Kidney glomerular epithelial cell (primary cell): Measurements from ENCODE around the gene SETBP1.
"Not testable (repeated sequence)": the region's sequence is repeated elsewhere in the genome, so short reads cannot be mapped to it uniquely, and the experiment has no call there.

ENCODE experiments used
- DNase-seq: peaks from one replicate; lab custom pipeline; 2025; lab: John Stamatoyannopoulos, UW

SETBP1 gene

DNA sequence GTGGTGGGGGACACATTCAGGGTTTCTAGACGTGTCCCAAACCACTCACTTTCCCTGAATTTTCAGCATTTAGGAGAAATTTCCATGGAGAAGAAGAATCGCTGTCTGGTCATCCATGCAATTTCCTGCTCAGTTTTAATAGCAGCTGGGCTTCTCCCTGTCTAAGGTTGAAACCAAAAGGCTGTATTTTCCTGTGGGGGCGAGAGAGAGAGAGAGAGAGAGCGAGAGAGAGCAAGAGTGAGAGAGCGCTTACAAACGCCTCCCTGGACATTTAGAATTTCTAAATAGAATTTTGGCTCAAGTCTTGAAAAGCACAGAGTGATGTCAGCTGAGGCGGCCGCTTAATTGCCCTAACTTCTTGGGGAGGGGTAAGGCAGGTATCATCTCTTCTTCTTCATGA is 110.8 kb downstream of the SETBP1 start:
- peak; percentile 2 for DNase-seq

DNA sequence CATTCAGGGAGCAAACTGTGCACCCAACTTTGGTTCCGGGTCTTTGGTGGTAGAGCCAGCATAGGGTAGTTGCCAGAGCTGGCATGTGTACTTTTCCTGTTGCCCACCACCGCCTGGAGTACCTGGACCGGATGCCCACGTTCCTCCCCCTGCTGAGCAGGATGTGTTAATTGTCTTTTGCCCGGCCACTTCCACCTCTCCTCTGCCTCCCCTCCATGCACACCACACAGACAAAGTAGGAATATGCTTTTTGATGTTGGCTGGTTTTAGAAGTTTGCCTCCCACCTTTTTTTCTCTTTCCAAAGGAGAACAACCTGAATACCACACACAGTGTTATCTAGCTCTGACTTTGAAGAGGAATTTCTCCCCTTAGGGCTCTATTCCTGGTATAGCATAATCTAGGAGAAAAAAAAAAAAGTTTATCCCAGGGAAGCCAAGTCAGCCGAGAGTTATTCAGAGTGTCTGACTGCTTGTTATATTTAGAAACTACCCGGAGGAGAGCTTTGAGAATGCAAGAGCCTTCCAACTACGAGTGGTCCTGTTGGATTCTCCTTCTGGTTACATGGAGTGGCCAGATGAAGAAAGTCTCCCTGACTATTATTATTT is 111.9 kb downstream of the SETBP1 start:
- DNase-seq: peak; percentile 10

DNA sequence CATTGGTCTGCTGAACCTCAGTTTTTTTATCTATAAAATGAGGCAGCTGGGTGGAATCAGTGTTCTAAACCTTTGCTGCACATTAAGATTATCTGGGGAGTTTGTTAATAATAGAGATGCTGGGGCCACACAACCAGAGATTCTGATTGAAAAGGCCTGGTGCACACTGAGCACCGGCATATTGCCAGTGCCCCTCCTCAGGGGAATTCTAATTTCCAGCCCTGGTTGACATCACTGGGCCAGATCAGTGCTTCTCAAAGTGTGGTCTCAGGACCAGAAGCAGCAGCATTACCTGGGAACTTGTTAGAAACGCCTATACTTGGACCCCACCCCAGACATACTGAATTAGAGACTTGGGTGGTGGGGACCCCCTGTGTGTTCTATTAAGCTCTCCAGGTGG is 112.5 kb downstream of the SETBP1 start:
- no peak for DNase-seq

DNA sequence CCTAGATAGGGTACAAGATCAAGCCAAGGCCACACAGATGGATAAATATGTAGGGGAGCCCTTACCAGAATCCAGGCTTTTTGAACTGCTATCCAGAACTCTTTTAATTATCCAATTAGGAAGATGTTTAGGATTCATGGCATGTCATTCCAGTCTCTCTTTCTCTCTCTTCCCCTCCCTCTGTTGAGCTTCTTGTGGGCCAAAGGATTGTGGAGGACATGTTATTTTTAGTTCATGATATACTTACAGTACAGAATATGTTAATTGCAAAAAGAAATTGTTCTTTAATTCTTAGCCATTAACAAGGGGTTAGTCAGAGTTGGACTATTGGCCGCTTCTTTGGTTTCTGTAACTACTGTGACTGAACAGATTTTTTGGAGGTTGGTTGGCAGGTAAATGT is 113.0 kb downstream of the SETBP1 start:
- DNase-seq: no peak

DNA sequence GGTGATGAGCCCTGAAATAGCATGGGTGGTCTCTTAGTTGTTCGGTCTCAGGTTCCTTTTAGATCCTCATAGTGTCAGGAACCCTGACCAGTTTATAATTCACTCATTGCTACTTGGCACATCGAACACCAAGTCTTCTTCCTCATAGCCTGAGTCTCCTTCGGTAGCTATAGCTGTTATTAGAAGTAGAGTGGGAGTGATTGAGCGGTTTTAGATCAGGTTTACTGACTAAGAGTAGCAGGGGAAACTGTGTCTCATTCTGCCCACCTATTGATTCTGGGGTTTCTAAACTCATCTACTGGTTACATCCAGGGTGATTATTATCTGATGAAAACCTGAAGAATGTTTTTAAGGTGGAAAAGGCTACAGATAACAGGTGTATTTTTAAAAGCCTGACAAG is 114.6 kb downstream of the SETBP1 start:
- DNase-seq: no peak

DNA sequence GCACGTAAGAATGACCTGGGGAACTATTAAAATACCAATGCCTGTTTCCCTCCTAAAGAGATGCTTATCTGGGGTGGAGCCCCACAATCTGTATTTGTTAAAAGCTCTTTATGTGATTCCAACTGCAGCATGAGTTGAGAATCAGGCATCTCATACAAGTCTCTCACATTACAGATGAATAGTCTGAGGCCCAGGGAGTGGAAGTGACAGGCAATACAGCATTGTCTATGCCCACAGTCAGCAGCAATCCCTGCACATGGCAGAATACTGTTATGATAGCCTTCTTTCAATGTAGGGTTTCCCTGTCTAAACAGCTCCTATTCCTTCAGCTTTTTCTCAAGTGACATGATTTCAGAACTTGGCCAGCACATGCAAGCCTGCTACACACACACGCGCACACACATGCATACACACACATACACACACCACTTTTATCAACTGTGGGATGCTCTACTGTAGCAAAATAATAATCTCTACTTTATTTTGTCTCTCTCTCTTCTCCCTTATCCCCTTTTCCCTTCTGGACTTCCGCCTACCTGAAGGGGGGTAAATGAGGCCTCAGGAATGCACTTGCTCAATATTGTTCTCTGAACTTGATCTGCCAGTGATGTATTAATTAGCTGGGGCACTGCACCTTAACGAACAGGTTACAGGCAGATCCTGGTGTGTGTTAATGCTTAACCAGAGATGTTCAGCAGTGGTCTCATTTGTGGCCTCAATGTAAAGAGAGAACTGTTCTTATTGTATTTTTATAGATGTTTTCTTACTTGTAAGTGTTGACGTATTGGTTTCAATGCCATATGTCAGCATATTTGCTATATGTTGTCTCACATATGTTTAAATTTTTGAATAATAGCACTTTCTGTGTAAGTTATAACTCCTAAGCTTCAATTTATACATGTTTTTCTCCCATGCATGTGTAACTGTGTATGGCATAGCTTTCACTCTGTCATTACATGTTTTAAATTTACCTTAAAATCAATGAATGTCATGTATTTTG is 116.0 kb downstream of the SETBP1 start:
- no peak for DNase-seq

DNA sequence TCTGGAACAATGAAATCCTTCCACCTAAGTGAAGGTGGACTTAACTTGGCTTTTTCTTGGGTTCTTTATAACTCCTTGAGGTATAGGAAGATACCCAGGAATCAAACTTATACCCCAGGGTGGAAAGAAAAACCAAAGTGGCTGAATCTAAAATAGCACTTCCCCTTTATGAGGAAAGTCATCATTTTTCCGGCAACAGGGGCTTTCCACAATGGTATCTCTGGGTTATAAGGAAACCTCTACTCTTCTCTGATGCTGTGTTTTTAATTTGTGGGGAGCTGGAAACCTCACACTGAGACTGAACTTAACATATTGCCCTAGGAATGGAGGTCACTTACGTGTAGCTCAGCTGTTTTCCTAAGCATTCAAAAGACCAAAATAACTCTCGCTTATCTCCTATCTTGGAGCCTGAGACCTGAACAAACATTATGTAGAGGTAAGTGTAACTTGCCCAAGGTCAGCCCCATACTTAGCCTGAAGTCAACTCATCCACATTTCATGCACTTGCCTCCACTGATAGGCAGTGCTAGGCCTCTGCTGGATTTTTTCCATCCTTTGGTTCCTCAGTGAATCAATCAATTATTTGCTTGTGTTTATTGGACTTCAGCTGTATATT is 117.9 kb downstream of the SETBP1 start:
- DNase-seq: no peak

DNA sequence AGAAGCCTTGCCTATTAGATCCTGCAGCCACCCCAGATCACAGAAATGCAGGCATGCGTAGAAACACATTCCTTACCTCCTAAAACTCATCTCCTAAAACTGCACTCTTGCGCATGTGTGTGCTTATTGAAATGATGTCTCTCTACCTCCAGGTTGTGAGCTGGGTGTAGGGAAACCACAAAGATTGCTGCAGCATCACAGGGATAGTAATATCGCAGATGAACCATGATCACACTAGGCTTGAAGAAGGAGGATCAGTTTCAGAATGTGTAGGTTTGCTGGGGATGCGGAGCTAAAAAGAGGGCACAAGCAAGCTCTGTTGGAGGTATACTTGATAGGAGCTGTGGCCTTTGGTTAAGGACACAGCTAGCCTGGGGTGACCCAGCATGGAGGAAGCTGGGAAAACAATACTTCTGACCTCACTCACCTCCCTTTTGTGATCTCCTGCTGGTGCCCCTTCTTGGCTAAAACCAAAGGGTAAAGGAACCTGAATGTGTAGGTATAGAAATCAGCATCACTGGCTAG is 118.8 kb downstream of the SETBP1 start:
- DNase-seq: no peak

DNA sequence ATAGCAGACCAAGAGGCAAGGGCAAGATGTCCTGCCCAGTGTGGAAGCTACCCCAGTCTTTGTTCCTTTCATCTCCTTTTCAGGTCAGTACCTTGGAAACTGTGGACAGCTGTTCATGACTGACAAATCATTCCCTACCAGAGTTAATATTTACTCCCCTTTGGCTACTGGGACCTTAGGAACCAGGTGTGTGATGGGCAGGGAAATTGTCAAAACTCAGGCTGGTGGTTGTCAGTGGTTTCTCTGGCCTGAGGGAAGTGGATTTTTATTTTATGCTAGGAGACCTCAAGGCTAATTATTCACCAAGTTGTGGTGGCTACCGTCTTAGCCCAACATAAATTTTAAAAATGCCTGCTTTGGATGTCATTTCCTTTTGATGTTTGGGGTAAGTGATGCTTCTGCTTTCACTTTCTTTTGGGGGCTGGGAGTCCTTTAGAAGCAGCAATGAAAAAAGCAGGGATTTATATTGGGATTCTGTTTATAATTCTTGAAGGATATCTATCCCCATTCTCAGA is 119.3 kb downstream of the SETBP1 start:
- peak; percentile 74 for DNase-seq

DNA sequence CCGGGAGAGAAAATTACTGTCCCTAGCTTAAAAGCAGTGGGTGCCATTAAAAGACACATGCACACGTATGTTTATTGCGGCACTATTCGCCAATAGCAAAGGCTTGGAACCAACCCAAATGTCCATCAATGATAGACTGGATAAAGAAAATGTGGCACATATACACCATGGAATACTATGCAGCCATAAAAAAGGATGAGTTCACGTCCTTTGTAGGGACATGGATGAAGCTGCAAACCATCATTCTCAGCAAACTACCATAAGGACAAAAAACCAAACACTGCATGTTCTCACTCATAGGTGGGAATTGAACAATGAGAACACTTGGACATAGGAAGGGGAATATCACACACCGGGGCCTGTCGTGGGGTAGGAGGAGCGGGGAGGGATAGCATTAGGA is 120.1 kb downstream of the SETBP1 start:
- not testable (repeated sequence) for DNase-seq

DNA sequence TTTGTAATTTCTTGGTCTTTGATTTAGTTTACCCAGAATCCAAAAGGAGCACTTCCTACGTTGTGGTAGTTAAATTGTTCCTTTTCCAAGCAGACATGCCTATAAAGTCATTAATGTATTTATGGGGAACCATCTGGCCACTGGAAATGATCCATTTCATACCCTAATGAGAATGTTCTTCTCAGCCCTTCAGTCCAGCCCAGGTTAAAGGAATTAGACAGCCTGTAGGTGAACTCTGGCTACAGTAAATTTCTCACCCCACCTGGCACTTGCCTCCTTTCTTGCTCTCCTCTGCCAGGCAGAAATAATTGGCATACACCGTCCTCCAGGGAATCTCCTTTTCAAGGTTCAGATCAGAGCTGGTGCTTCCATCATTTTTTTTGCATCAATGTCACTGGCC is 121.1 kb downstream of the SETBP1 start:
- DNase-seq: no peak

DNA sequence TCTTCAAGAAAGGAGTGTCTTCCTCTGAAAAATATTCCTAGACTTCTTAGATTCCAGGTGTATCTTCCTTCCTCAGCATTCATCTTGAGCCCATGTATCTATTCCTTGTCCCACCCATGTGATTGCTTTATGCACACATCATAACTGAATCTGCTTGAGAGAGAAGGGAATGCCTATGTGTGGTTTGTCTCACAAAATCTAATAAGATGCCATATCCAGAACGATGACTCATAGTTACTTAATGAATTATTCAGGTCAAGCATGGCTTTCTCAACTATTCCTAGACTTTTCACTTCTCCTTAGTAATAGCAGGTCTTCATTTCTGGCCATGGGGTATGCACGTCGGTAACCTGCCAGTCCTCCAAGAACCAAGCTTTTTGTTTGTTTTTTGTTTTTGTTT is 121.8 kb downstream of the SETBP1 start:
- DNase-seq: peak; percentile 13

DNA sequence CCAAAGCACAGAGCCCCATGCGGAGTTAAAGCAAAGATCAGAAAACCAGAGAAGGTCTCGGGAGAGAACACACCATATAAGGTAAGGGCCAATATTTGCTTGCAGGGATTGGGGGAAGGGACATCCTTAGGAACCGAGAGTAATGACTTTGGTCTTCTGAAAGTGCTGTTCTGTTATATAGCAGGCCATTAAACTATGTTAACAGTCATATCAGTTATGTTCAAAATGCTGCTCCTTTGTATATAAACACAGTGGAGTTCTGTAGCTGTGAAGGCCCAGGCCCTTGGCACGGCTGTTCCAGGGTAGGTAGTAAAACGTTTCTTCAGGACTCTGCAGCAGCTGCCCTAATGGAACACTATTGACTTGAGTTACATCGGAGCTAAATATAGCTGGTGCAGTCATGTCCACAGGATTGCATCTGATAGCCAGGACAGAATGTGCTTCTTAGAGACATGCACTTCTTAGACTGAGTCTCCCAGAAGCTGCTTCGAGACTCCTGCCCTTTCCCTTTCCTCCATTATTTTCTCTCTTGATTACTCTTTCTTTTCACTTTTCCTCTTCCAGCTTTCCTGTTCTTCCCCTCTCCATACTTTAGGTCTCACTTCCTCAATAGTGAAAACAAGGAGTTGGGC is 122.4 kb downstream of the SETBP1 start:
- no peak for DNase-seq

DNA sequence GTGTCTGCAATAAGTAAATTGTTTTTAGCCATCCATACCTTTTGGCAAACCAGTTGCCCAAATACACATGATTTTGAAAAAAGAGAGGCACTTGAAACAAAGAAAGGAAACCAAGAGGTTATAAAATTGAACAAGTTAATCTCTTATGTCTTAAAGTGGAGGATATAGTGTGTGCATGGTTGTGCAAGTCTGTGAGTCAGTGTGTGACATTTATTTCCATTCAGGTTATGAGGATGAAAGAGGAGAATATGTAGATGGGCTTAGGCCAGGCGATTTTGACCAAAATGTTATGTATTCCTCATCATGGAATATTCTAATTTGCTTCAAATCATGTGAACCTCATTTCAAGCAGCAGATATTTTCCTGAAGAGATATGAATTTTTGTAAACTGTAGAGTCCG is 123.3 kb downstream of the SETBP1 start:
- no peak for DNase-seq

DNA sequence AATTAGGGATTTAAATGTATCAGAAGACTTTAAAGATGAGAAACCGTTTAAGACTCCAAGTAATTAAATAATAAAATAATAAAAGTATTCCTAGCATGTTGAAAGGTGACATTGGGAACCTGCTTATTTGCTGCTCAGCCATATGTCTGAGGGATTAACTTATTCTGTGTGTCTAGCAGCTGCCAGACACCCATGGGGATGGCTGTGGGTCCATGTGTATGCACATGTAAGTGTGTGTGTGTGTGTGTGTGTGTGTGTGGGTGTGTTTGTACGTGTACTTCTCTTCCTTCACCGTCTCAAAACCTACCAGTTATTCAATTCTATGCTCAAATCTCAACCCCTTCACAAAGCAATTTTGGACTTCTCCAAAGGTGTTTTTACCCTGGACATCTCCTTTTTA is 124.5 kb downstream of the SETBP1 start:
- DNase-seq: no peak

DNA sequence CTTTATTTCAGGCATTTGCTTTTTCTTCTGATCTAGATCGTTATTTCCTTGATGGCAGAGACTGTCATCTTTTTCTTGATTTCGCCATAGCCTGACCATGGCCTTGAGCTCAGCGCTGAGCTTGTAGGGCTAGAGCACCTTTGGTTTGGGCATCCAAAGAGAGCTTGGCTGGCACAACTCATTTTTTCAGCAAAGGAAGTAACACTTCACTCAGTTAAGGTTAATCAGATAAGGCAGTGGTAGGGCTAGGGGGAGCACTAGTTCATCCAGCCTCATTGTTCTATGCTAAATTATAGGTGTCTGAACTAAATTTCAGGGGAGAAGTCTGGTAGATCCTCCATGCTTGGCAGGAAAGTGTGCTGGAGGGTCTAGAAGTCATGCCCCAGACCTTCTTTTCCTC is 125.0 kb downstream of the SETBP1 start:
- no peak for DNase-seq

DNA sequence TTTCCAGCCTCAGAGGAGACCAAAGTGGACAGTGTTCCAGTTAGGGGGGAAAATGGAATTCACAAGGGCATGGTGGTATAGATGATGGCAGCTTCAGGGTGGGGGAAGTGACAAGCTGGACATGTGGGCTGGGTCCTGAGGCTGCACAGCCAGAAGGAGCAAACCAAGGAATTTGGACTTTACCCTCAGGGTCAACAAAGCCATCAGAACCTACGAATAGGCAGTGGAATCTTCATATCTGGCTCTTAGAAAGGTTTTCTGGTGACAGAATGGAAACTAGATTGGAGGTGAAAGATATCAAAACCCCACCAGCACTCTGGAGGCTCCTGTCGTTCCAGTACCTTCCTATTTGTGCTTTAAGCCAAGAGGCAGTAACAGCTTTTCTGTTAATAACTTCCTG is 127.1 kb downstream of the SETBP1 start:
- no peak for DNase-seq

DNA sequence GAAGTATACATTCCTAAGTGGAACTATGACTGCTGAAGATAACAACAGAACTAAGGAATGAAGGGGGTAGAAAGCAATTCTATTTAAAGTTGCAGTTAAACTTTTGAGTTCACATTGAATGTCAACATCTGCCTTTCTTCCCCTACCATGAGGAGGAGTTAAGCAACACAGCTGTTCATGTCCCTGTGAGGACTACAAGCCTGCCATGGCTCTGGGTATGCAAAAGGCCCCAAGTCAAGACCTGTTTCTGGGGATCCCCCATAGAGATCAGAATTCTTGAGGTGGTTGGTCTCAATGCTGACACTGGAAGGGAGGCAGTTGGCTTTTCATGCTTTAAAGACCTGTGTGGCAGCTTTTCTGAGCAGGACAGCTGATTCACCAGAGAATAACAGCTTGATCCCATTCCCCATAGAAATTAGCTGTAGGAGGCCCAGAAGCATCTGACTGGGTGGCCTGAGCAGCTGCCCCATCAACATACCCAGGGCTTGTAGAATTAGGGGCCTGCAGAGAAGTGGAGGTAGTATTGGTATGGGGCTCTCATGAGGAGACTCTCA is 131.0 kb downstream of the SETBP1 start:
- no peak for DNase-seq

DNA sequence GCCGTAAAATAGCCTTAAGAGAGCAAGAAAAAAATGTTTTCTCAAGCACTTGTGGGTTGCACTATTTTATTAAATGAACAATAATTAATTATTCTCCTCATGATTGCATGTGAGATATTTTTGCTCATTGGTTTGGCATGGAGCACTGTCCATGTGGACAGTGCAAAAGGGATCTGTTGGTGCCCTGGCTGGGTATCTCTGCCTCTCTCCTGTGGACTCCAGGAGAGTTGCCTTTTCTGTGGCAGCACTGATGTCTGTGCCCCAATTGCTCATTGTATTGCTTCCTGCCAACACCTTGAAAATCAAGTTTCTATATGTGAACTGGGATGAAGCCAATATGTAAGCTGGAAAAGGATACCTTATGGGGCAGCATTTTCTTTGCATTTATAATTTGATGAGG is 131.7 kb downstream of the SETBP1 start:
- no peak for DNase-seq

DNA sequence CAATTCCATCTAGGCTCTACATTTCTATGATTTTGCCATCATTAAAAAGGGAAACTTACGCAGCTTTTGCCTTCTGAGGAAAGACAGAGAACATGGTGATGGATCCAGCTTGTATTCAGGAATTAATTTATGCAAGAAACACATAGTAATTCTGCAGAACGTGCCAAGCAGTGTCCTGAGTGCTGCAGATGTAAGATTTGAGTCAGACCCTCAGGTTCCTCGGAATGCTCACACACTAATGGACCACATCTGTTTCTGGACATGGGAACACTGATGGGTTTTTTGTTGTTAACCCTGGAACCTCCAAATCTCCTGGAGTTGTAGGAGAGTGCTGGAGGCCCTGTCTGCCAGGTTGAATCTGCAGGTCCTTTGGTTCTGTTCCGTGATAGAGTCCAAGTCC is 132.9 kb downstream of the SETBP1 start:
- no peak for DNase-seq

DNA sequence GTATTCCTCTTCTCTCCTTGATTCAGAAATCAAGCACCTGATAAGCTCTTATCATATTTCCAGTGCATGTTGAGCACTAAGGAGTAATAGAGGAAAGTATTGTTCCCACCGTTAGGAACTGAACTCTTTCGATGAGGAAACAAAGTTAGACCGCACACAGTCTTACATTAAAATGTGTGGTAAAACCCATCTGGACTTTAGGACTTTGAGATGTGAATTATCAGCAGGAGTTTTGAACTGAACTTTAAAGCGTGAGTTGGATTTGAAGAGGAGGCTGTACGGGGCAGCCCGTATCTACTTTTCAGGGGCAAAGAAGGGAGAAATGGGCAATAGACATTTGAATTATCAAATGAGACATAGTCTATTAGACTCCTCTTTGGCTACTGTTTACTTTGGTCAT is 134.4 kb downstream of the SETBP1 start:
- no peak for DNase-seq

DNA sequence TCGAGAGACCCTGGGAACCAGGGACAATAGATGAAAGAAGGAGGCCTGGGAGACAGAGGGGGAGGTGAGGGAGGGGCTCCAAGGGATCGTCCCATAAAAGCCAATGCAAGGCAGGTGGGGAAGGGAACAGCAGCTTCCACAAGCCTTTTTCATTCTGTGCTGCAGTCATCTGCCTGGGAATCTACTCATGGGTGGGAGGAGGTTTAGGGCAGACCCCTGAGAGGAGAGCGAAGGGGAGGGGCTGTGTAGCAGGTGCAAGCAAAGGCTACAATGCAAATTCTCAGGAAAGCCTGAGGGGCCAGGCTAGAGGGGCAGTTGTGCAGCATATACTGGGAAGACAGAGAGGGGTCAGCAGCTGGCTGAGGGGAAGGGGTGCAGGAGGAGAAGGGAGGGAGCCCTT is 135.4 kb downstream of the SETBP1 start:
- no peak for DNase-seq
